HAP-1 (cell line): ENCODE results near the gene CBLN3.

ENCODE experiments used
- DNase-seq, 2 experiments: peaks; one replicate each; pipeline ENCODE4 v3.0.0-alpha.2; 2016 to 2020; ENCODE audit warnings: low spot score in 2 of 2
- H3K27me3 ChIP-seq: fragments of 250-450 bp; sonication (Bioruptor Pico); 2 replicates; pipeline ENCODE4 v1.5.1; 2020; ENCODE audit warnings: low read depth, mild to moderate bottlenecking, moderate library complexity
- H3K36me3 ChIP-seq: fragments of 250-450 bp; sonication (Bioruptor Pico); replicated peaks from 2 replicates; pipeline ENCODE4 v1.5.1; 2020; ENCODE audit warnings: mild to moderate bottlenecking
- H3K4me1 ChIP-seq: fragments of 250-450 bp; sonication (Bioruptor Pico); 2 replicates; pipeline ENCODE4 v1.5.1; 2020; ENCODE audit warnings: mild to moderate bottlenecking
- H3K4me3 ChIP-seq: fragments of 250-450 bp; sonication (Bioruptor Pico); 2 replicates; pipeline ENCODE4 v1.5.1; 2020; ENCODE audit warnings: mild to moderate bottlenecking, moderate library complexity
- H3K9me3 ChIP-seq: fragments of 250-450 bp; sonication (Bioruptor Pico); 2 replicates; pipeline ENCODE4 v1.5.1; 2020; ENCODE audit warnings: mild to moderate bottlenecking, moderate library complexity
- in situ Hi-C: fragments of 300-500 bp; cut with MboI; formaldehyde crosslinking; loops from 3 replicates; pipeline ENCODE4 v1.14.3; 2020; ENCODE audit warnings: low sequenced_read_pairs, inconsistent platforms, mixed read lengths

Gene CBLN3

GRCh38 chr14:24381363-24382063 is 48.0 kb downstream of the CBLN3 start:
- in situ Hi-C loops: no loop called here
- no peak for DNase-seq
- Histone ChIP-seq H3K4me3 (no peak overlapping the region), H3K36me3 (no peaks in the 10 kb centered on the region), H3K9me3 (no peaks in the 10 kb centered on the region), H3K4me1 (no peaks in the 10 kb centered on the region), H3K27me3 (no peaks in the 10 kb centered on the region)

DNA sequence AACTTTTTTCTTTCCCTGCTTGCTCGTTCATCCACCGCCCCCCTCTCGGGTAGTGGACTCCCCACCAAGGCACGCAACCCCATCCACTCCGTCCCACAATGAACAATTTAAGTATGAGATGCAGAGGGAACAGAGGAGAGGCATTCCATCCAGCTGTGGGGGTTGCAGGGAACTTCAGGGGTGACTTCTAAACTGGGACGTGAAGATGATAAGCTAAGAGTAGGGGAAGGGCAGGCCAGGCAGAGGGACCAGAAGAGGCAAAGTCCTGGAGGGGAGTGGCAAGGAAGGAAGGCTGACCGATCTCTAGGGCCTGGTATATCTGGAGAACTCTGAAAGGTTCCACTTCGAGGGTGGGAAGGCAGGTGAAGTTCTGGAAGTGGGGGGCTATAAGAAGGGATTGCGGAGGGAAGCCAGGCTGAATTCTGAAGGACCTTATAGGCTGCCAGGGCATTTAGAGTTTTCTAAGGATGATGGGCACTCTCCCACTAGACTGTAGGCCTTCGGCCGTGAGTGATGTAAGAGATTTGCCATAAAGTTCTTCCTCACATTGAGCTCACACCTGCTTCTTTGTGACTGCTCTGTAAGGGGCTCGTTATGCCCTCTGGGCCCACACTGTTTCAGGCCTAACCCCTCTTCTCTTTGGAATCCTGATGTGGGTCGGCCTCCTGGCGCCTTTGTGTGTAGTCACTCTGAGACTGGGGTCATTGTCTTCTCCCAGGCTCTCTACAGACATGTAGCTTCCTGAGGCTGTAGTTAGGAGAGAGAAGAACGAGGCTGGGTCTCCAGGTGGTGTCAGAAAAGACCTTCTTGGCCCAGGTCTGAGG is 49.3 kb downstream of the CBLN3 start:
- in situ Hi-C loops: no loop called here
- Histone ChIP-seq H3K36me3 (no peaks in the 10 kb centered on the region), H3K27me3 (no peaks in the 10 kb centered on the region), H3K9me3 (no peaks in the 10 kb centered on the region), H3K4me1 (no peaks in the 10 kb centered on the region), H3K4me3 (no peak overlapping the region)
- DNase-seq: no peak

- Histone ChIP-seq H3K4me1 (no peaks in the 10 kb centered on the region), H3K27me3 (no peaks in the 10 kb centered on the region), H3K36me3 (no peaks in the 10 kb centered on the region), H3K9me3 (no peaks in the 10 kb centered on the region), H3K4me3 (no peak overlapping the region)
- in situ Hi-C loops: no loop called here
- no peak for DNase-seq
Observed at GRCh38 chr14:24378981-24379906, 50.2 kb downstream of the CBLN3 start.

DNA sequence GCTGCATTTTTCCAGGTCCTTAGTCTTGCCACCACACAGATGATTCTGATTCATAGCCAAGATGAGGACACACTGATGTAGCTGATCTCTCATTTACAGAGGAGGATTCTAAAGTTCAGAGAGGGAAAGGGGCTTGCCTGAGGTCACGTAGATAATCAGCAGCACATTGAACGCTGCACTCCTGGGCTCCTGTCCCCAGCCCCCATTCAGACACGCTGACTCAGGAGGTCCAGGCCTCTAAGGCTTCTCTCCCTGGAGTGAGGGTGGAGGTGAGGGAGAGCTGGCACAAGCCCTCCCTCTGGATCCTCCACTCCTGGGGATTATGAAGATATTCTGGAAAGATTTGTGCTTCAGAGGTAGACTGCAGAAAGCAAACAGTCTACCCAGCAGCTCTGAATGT is 51.1 kb downstream of the CBLN3 start:
- Histone ChIP-seq H3K4me3 (no peak overlapping the region), H3K9me3 (no peaks in the 10 kb centered on the region), H3K4me1 (no peaks in the 10 kb centered on the region), H3K36me3 (no peaks in the 10 kb centered on the region; the same call in 1 of the 2 replicates), H3K27me3 (no peaks in the 10 kb centered on the region)
- in situ Hi-C loops: no loop called here
- no peak for DNase-seq

DNA sequence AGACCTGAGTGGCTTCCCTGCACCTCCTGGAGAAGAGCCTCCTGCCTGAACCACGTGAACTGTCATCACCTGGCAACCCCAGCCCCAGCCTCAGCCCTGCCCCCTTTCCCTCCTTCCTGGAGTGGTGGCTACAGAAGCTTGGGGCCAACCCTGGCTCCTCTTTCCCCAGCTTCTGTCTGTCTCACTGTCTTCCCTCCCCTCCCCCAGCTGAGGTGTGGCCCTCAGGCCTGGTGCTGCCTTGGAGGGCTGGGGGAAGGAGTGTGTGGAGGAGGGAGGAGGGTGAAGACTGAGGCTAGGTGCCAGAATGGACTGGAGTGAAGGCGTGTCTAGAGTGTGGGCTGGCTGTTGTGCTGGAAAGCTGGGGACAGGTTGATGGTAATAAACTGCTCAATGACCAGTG is 51.8 kb downstream of the CBLN3 start:
- Histone ChIP-seq H3K9me3 (no peaks in the 10 kb centered on the region), H3K36me3 (no peaks in the 10 kb centered on the region; the same call in 1 of the 2 replicates), H3K4me1 (no peaks in the 10 kb centered on the region), H3K27me3 (no peaks in the 10 kb centered on the region), H3K4me3 (no peak overlapping the region)
- DNase-seq: no peak
- in situ Hi-C loops: no loop called here

DNA sequence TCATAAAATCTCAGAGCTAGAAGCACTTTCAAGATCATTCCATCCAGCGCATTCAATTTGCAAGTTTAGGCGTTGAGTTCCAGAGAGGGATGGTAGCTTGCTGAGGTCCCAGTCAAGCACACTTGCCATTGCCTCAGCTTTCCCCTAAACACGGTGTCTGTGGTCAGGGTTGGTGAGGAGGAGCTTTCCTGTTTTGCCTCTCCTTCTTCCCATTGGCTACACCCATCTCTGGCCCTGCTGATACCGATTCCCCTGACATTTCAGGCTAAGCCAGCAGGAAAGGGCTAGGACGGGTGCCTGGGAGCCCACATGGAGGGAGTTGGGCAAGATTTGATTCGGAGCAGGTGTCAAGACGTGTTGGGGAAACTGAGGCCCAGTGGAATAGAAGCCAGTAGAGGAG is 52.3 kb downstream of the CBLN3 start:
- H3K9me3 ChIP-seq: no peaks in the 10 kb centered on the region
- H3K4me3 ChIP-seq: no peak overlapping the region
- in situ Hi-C loops: no loop called here
- H3K27me3 ChIP-seq: no peaks in the 10 kb centered on the region
- no peak for DNase-seq
- no peaks in the 10 kb centered on the region for H3K4me1 ChIP-seq
- H3K36me3 ChIP-seq: no peaks in the 10 kb centered on the region; the same call in 1 of the 2 replicates
